ENCODE data around the gene SMAD4. TPM values are rescaled to one million over a fixed set of nuclear protein-coding genes. Genes with fewer than 3 reads are reported as not detected.

The SMAD4 gene
- total and polyA plus RNA-seq, 2 of the 13 experiments (the other 11 are each of a cell fraction or from before 2014, with no cell fraction given) = 70.2 to 72.0 TPM

DNA sequence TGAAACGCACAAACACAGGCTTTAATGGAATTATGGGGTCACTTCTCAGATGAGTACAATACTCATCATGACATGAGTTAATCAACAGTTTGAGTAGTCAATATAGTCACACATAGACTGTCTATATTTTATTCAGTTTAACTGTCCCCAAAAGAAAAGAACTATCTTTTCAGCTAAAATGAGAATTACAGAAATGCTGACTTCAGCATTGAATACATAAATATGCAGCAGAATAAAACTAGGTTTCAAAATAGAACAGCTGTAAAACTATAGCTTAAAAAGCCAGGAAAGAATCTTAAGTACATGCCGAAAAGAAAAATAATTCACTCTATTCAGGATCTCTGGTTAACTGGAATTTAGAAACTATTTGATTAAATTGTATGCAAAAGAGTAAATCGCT lies 30.0 kb downstream of the SMAD4 start:
- BruUV-seq (replicated peaks) = no TSS peak
- peaks cover 7 to 45% of the 10 kb centered on the region in 2 experiments; a peak in 4 of 5 replicates for H3K36me3 ChIP-seq (replicated peaks in 1 of 2; ENCODE audit: control insufficient read depth in 1 of 2, insufficient read depth in 2 of 2, low read length in 2 of 2)
- no peak overlapping the region for H3K9ac ChIP-seq (ENCODE audit: insufficient read depth, low read depth, low read length)
- no peaks in the 10 kb centered on the region for H3K9me3 ChIP-seq (ENCODE audit: low read length)
- DNase-seq (ENCODE audit: low spot score) (no peak), ATAC-seq (no peak), FAIRE-seq (no peak)
- intact Hi-C loops (cut with micrococcal nuclease; ENCODE audit: unreplicated experiment) (no loop called here), in situ Hi-C loops (cut with HindIII; ENCODE audit: extremely low pct_ligation_motif_present, low pct_unique_long_range_greater_than_20kb) (no loop called here)
- no peaks in the 10 kb centered on the region for H3K4me1 ChIP-seq (ENCODE audit: insufficient read depth, low read length)
- no peak overlapping the region for H3K27ac ChIP-seq (ENCODE audit: extremely low read length, insufficient read depth, low read length)
- no peak overlapping the region for H2AFZ ChIP-seq (ENCODE audit: low read length)
- TF ChIP-seq CBX5 (CRISPR knock-in tag; IDR thresholded peaks at IDR 0.05; ENCODE audit: borderline replicate concordance) (no peak), SIN3A (IDR thresholded peaks at IDR 0.05; ENCODE audit: borderline replicate concordance, low read depth, low read length) (no peak), ZNF720 (CRISPR knock-in tag; IDR thresholded peaks at IDR 0.05) (no peak), SP1 (IDR thresholded peaks at IDR 0.05) (no peak), SP1 (CRISPR knock-in tag; IDR thresholded peaks at IDR 0.05) (no peak), ZNF790 (CRISPR knock-in tag; IDR thresholded peaks at IDR 0.05; ENCODE audit: borderline replicate concordance) (no peak), MAFK (conservative IDR thresholded peaks at IDR 0.05 in 1 of 2, IDR thresholded peaks at IDR 0.05 in 1 of 2; ENCODE audit: low read length in 2 of 2) (peak; percentile 68 to 89), MAFF (IDR thresholded peaks at IDR 0.05; ENCODE audit: low read depth, low read length) (peak; percentile 77)
- 97% methylated on average over 3 of the region's 3 CpGs for WGBS (ENCODE audit: low lambda C conversion rate)
- peaks cover 4% of the 10 kb centered on the region; the same call in 1 of the 2 replicates for H4K20me1 ChIP-seq (ENCODE audit: insufficient read depth, low read length)
- peaks cover 2% of the 10 kb centered on the region for H3K79me2 ChIP-seq (ENCODE audit: insufficient read depth, low read length)
- no peak overlapping the region for H3K4me2 ChIP-seq (ENCODE audit: low read depth, low read length)
- no peaks in the 10 kb centered on the region for H3K27me3 ChIP-seq (ENCODE audit: control insufficient read depth in 1 of 2, insufficient read depth in 2 of 2, low read length in 2 of 2)
- ChIA-PET CTCF (ENCODE audit: low intra/inter-chr PET ratio, low total read pairs) (no interaction called here), POLR2A (no interaction called here)
- H3K4me3 ChIP-seq (replicated peaks in 1 of 3; ENCODE audit: insufficient read depth in 1 of 3, low read depth in 2 of 3, low read length in 3 of 3) = no peak overlapping the region

GRCh38 chr18:51064256-51064655 lies 34.2 kb downstream of the SMAD4 start:
- Histone ChIP-seq H3K9ac (ENCODE audit: insufficient read depth, low read depth, low read length) (no peak overlapping the region), H3K27ac (ENCODE audit: extremely low read length, insufficient read depth, low read length) (no peak overlapping the region), H3K27me3 (ENCODE audit: control insufficient read depth in 1 of 2, insufficient read depth in 2 of 2, low read length in 2 of 2) (no peaks in the 10 kb centered on the region), H3K4me3 (replicated peaks in 1 of 3; ENCODE audit: insufficient read depth in 1 of 3, low read depth in 2 of 3, low read length in 3 of 3) (no peak overlapping the region), H3K79me2 (ENCODE audit: insufficient read depth, low read length) (no peaks in the 10 kb centered on the region), H3K4me1 (ENCODE audit: insufficient read depth, low read length) (no peaks in the 10 kb centered on the region), H3K4me2 (ENCODE audit: low read depth, low read length) (no peak overlapping the region), H3K36me3 (replicated peaks in 1 of 2; ENCODE audit: control insufficient read depth in 1 of 2, insufficient read depth in 2 of 2, low read length in 2 of 2) (peaks cover 10 to 44% of the 10 kb centered on the region in 2 experiments; a peak in 4 of 5 replicates), H3K9me3 (ENCODE audit: low read length) (no peaks in the 10 kb centered on the region), H4K20me1 (ENCODE audit: insufficient read depth, low read length) (peaks cover 4% of the 10 kb centered on the region; the same call in 1 of the 2 replicates), H2AFZ (ENCODE audit: low read length) (no peak overlapping the region)
- TF ChIP-seq SOX13 (IDR thresholded peaks at IDR 0.05) = no peak
- 0 out of 4 replicates have a peak, but pooled peaks of 1 of the 2 experiments have one; percentile 18 for TF ChIP-seq SOX13 (CRISPR knock-in tag; conservative IDR thresholded peaks at IDR 0.05 in 1 of 2, IDR thresholded peaks at IDR 0.05 in 1 of 2)
- no peak for TF ChIP-seq ZNF883 (CRISPR knock-in tag; IDR thresholded peaks at IDR 0.05; ENCODE audit: not compliant biosample characterization)
- no peak for TF ChIP-seq SIX1 (CRISPR knock-in tag; IDR thresholded peaks at IDR 0.05; ENCODE audit: borderline replicate concordance)
- TF ChIP-seq BCL6 (CRISPR knock-in tag; IDR thresholded peaks at IDR 0.05) = peak; percentile 76
- ChIA-PET CTCF (ENCODE audit: low intra/inter-chr PET ratio, low total read pairs) (no interaction called here), POLR2A (no interaction called here)
- FAIRE-seq (no peak), DNase-seq (ENCODE audit: low spot score) (no peak), ATAC-seq (no peak; the same call in 2 of the 3 replicates)
- no TSS peak for BruUV-seq (replicated peaks)
- in situ Hi-C loops (cut with HindIII; ENCODE audit: extremely low pct_ligation_motif_present, low pct_unique_long_range_greater_than_20kb) = no loop called here
- intact Hi-C loops (cut with micrococcal nuclease; ENCODE audit: unreplicated experiment) = no loop called here
